ENCODE data around the gene RTN4R. TPM values are rescaled to one million over a fixed set of nuclear protein-coding genes. Genes with fewer than 3 reads are reported as not detected.

RTN4R gene
- total and polyA plus RNA-seq, 2 of the 8 experiments (the other 6 are each of a cell fraction or from before 2014, with no cell fraction given) = 21.8 to 41.3 TPM

GRCh38 chr22:20214853-20215252 is 53.3 kb downstream of the RTN4R start:
- Histone ChIP-seq H3K9me3 (ENCODE audit: insufficient read depth in 2 of 2, low read depth in 1 of 2, low read length in 1 of 2) (peaks cover 0 to 2% of the 10 kb centered on the region in 2 experiments; a peak in 1 of 4 replicates), H2AFZ (ENCODE audit: low read length) (no peak overlapping the region), H3K4me2 (ENCODE audit: insufficient read depth in 1 of 2, low read depth in 2 of 2, low read length in 2 of 2) (no peak overlapping the region), H3K79me1 (ENCODE audit: low read depth, low read length) (no peaks in the 10 kb centered on the region), H2BK12ac (ENCODE audit: low read depth, low read length) (no peak overlapping the region), H3K14ac (ENCODE audit: insufficient read length) (no peak overlapping the region), H4K20me1 (replicated peaks in 1 of 2; ENCODE audit: control insufficient read depth in 1 of 2, insufficient read depth in 2 of 2, low read length in 2 of 2) (no peaks in the 10 kb centered on the region), H2AK5ac (ENCODE audit: low read depth, low read length) (no peak overlapping the region), H2BK5ac (ENCODE audit: low read depth, low read length) (no peak overlapping the region), H3K18ac (ENCODE audit: extremely low read depth, low read length) (no peak overlapping the region), H2BK15ac (ENCODE audit: low read length) (no peak overlapping the region), H2BK120ac (replicated peaks; ENCODE audit: low read depth, low read length) (no peak overlapping the region), H3K79me2 (ENCODE audit: control insufficient read depth in 1 of 2, insufficient read depth in 2 of 2, low read length in 2 of 2) (no peaks in the 10 kb centered on the region), H3K27me3 (replicated peaks in 1 of 4; ENCODE audit: control insufficient read depth in 3 of 4, extremely low read depth in 1 of 4, insufficient read depth in 3 of 4, low read length in 3 of 4) (no peaks in the 10 kb centered on the region), H3K23me2 (ENCODE audit: low read depth, low read length) (no peaks in the 10 kb centered on the region), H3K4me3 (ENCODE audit: extremely low read depth in 1 of 4, insufficient read depth in 2 of 4, low read depth in 3 of 4, low read length in 4 of 4) (no peak overlapping the region), H3K56ac (replicated peaks; ENCODE audit: insufficient read length, low read depth, low read length) (no peak overlapping the region), H4K91ac (replicated peaks; ENCODE audit: insufficient read length, low read length) (no peak overlapping the region), H2BK20ac (ENCODE audit: low read length) (no peak overlapping the region), H3K27ac (ENCODE audit: low read depth, low read length) (no peak overlapping the region), H3K4me1 (replicated peaks in 1 of 4; ENCODE audit: control insufficient read depth in 3 of 4, insufficient read depth in 4 of 4, low read length in 3 of 4) (no peaks in the 10 kb centered on the region), H3K23ac (ENCODE audit: insufficient read length) (no peak overlapping the region), H3K9ac (replicated peaks in 1 of 4; ENCODE audit: extremely low read depth in 1 of 4, low read depth in 3 of 4, low read length in 3 of 4) (no peak overlapping the region), H4K5ac (ENCODE audit: insufficient read length, low read depth, low read length) (no peak overlapping the region), H3K36me3 (ENCODE audit: control insufficient read depth in 2 of 4, insufficient read depth in 4 of 4, low read length in 3 of 4) (no peaks in the 10 kb centered on the region), H3K4ac (replicated peaks; ENCODE audit: insufficient read length, low read depth, low read length) (no peak overlapping the region), H4K8ac (ENCODE audit: extremely low read depth, insufficient read depth, low read length) (no peak overlapping the region; the same call in 1 of the 2 replicates)
- ChIA-PET CTCF (ENCODE audit: partially characterized antibody) (interaction anchor here (0.7 to 4.0 kb wide), 14 partner anchors 9 to 103 kb away, joined by 3 to 36 read pairs (median 4); partner anchors contain the start of gene CCDC188), POLR2A (ENCODE audit: partially characterized antibody) (interaction anchor here (1.6 kb wide), 1 partner anchor 40 kb away, joined by 4 read pairs; no protein-coding TSS in a partner anchor)
- DNase-seq (ENCODE audit: low read depth in 1 of 2, low spot score in 2 of 2) (no peak), FAIRE-seq (no peak)
- WGBS, 2 experiments (ENCODE audit: extremely low coverage in 1 of 2, insufficient coverage in 1 of 2, insufficient read length in 1 of 2, insufficient replicate concordance in 2 of 2, low coverage in 1 of 2, low lambda C conversion rate in 2 of 2, missing lambda C conversion rate in 1 of 2) = 90% methylated on average over 7 of the region's 7 CpGs; no CpG with 5 or more reads in 1 of the 2 experiments
- TF ChIP-seq HDAC2 (IDR thresholded peaks at IDR 0.05; ENCODE audit: borderline replicate concordance in 1 of 2, low read depth in 2 of 2, low read length in 2 of 2) (no peak), BRCA1 (IDR thresholded peaks at IDR 0.05; ENCODE audit: low read depth, low read length) (no peak), NANOG (IDR thresholded peaks at IDR 0.05; ENCODE audit: insufficient read depth, low read depth, low read length, poor library complexity, severe bottlenecking) (no peak), SP1 (IDR thresholded peaks at IDR 0.05; ENCODE audit: low read depth, low read length) (no peak), SP4 (IDR thresholded peaks at IDR 0.05; ENCODE audit: low read length) (no peak), RAD21 (IDR thresholded peaks at IDR 0.05 in 1 of 2, conservative IDR thresholded peaks at IDR 0.05 in 1 of 2; ENCODE audit: low read depth in 2 of 2, low read length in 2 of 2) (no peak), GTF2F1 (IDR thresholded peaks at IDR 0.05; ENCODE audit: borderline replicate concordance, low read depth, low read length) (no peak), KDM4A (IDR thresholded peaks at IDR 0.05; ENCODE audit: low read depth, low read length, severe bottlenecking) (no peak), CHD1 (IDR thresholded peaks at IDR 0.05; ENCODE audit: low read depth, low read length) (no peak), TEAD4 (IDR thresholded peaks at IDR 0.05; ENCODE audit: low read depth, low read length) (no peak), CREB1 (IDR thresholded peaks at IDR 0.05) (no peak), JUND (IDR thresholded peaks at IDR 0.05; ENCODE audit: low read length) (no peak)

Measured in H1 (cell line).